ENCODE results near the gene FBXO17. TPM values are rescaled to one million over a fixed set of nuclear protein-coding genes. Genes with fewer than 3 reads are reported as not detected.

The FBXO17 gene
- total and polyA plus RNA-seq, 2 donors (not counting 3 experiments of a cell fraction or from before 2014, with no cell fraction given): 21.8 to 23.8 TPM

Other genes with a start within 250 kb of the FBXO17 start
- gene CAPN12, start 231.3 kb downstream of the FBXO17 start, total RNA-seq: not detected in 2 replicates
- gene CAPN12, start 231.3 kb downstream of the FBXO17 start, polyA plus RNA-seq: 0.35 and 0.45 TPM in 2 replicates
- not detected in 2 replicates for gene LGALS7, start 202.2 kb downstream of the FBXO17 start, total RNA-seq
- gene LGALS7, start 202.2 kb downstream of the FBXO17 start, polyA plus RNA-seq: not detected in 2 replicates
- not detected in 2 replicates for gene LGALS7B, start 186.5 kb downstream of the FBXO17 start, total RNA-seq
- not detected in 2 replicates for gene LGALS7B, start 186.5 kb downstream of the FBXO17 start, polyA plus RNA-seq
- 0.44 TPM in 1 of 2 replicates, not detected in the other for gene LGALS4, start 162.8 kb downstream of the FBXO17 start, total RNA-seq
- gene LGALS4, start 162.8 kb downstream of the FBXO17 start, polyA plus RNA-seq: 0.19 and 0.22 TPM in 2 replicates
- gene ECH1, start 143.9 kb downstream of the FBXO17 start, total RNA-seq: 62.5 and 69.7 TPM in 2 replicates
- 71.8 and 74.1 TPM in 2 replicates for gene ECH1, start 143.9 kb downstream of the FBXO17 start, polyA plus RNA-seq
- 427 and 451 TPM in 2 replicates for gene HNRNPL, start 125.8 kb downstream of the FBXO17 start, total RNA-seq
- 243 and 305 TPM in 2 replicates for gene HNRNPL, start 125.8 kb downstream of the FBXO17 start, polyA plus RNA-seq
- 6.6 and 10.1 TPM in 2 replicates for gene RINL, start 97.5 kb downstream of the FBXO17 start, total RNA-seq
- gene RINL, start 97.5 kb downstream of the FBXO17 start, polyA plus RNA-seq: 4.7 and 5.3 TPM in 2 replicates
- gene SIRT2, start 76.1 kb downstream of the FBXO17 start, total RNA-seq: 46.3 and 47.6 TPM in 2 replicates
- gene SIRT2, start 76.1 kb downstream of the FBXO17 start, polyA plus RNA-seq: 72.5 and 76.4 TPM in 2 replicates
- 24.3 and 25.0 TPM in 2 replicates for gene NFKBIB, start 75.8 kb downstream of the FBXO17 start, total RNA-seq
- gene NFKBIB, start 75.8 kb downstream of the FBXO17 start, polyA plus RNA-seq: 30.8 and 39.6 TPM in 2 replicates
- gene CCER2, start 63.6 kb downstream of the FBXO17 start, total RNA-seq: not detected in 2 replicates
- 0.07 TPM in 1 of 2 replicates, not detected in the other for gene CCER2, start 63.6 kb downstream of the FBXO17 start, polyA plus RNA-seq
- 38.5 and 40.3 TPM in 2 replicates for gene SARS2, start 45.0 kb downstream of the FBXO17 start, total RNA-seq
- 43.7 and 58.6 TPM in 2 replicates for gene SARS2, start 45.0 kb downstream of the FBXO17 start, polyA plus RNA-seq
- gene MRPS12, start 44.8 kb downstream of the FBXO17 start, total RNA-seq: 46.0 and 49.3 TPM in 2 replicates
- 86.3 and 127 TPM in 2 replicates for gene MRPS12, start 44.8 kb downstream of the FBXO17 start, polyA plus RNA-seq
- gene FBXO27, start 56.8 kb upstream of the FBXO17 start, total RNA-seq: 4.2 and 6.5 TPM in 2 replicates
- gene FBXO27, start 56.8 kb upstream of the FBXO17 start, polyA plus RNA-seq: 3.5 and 4.9 TPM in 2 replicates
- gene ACP7, start 108.6 kb upstream of the FBXO17 start, total RNA-seq: 0.18 and 0.49 TPM in 2 replicates
- 0.03 and 0.04 TPM in 2 replicates for gene ACP7, start 108.6 kb upstream of the FBXO17 start, polyA plus RNA-seq
- 49.6 and 55.4 TPM in 2 replicates for gene PAK4, start 150.0 kb upstream of the FBXO17 start, total RNA-seq
- 39.8 and 48.4 TPM in 2 replicates for gene PAK4, start 150.0 kb upstream of the FBXO17 start, polyA plus RNA-seq
- gene NCCRP1, start 221.2 kb upstream of the FBXO17 start, total RNA-seq: not detected in 2 replicates
- gene NCCRP1, start 221.2 kb upstream of the FBXO17 start, polyA plus RNA-seq: 0.06 TPM in 1 of 2 replicates, not detected in the other
- not detected in 2 replicates for gene SYCN, start 228.5 kb upstream of the FBXO17 start, total RNA-seq
- not detected in 2 replicates for gene SYCN, start 228.5 kb upstream of the FBXO17 start, polyA plus RNA-seq

All from endothelial cell of umbilical vein (primary cell).